Uterus (tissue), 2 donors: ENCODE data around the gene TASP1.

Experiments
- POLR2A ChIP-seq, 2 donors: fragments of 450-650 bp; IDR thresholded peaks; one replicate each; pipeline ENCODE4 v1.6.1; 2016; ENCODE audit warnings: antibody characterized with exemption in 2 of 2, mild to moderate bottlenecking in 1 of 2, moderate library complexity in 1 of 2
- TF ChIP-seq, protein P1 (sequence below), 4 experiments: fragments of 200-600 bp in 2 of 4; fragments of 450-650 bp in 2 of 4; sonication (generic) in 2 of 4; IDR thresholded peaks; one replicate each; pipeline ENCODE4 v1.5.1; 2016 to 2019; ENCODE audit warnings: antibody characterized with exemption in 4 of 4, mild to moderate bottlenecking in 2 of 4, moderate library complexity in 1 of 4

DNA sequence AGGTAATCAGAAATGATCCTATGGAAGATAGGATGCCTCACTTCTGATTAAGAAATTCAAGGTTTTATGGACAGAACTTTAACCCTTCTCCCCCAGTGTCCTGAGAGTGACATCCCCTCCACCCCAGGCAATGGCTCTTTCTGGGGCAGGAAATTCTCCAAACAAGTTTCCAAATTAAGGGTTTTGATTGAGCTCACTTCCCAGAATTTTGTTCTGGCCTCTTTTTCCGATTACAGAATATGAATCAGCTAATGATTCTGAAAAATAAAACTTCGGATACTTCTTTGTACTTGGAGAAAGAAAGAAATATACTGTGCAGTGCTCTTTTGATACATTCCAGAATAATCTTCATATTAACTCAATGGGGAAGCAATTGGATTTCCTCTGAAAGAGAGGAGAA is 32.8 kb upstream of the TASP1 start:
- TF ChIP-seq, protein P1, sequence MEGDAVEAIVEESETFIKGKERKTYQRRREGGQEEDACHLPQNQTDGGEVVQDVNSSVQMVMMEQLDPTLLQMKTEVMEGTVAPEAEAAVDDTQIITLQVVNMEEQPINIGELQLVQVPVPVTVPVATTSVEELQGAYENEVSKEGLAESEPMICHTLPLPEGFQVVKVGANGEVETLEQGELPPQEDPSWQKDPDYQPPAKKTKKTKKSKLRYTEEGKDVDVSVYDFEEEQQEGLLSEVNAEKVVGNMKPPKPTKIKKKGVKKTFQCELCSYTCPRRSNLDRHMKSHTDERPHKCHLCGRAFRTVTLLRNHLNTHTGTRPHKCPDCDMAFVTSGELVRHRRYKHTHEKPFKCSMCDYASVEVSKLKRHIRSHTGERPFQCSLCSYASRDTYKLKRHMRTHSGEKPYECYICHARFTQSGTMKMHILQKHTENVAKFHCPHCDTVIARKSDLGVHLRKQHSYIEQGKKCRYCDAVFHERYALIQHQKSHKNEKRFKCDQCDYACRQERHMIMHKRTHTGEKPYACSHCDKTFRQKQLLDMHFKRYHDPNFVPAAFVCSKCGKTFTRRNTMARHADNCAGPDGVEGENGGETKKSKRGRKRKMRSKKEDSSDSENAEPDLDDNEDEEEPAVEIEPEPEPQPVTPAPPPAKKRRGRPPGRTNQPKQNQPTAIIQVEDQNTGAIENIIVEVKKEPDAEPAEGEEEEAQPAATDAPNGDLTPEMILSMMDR (IDR thresholded peaks at IDR 0.05): no peak
- no peak for TF ChIP-seq POLR2A (IDR thresholded peaks at IDR 0.05)
